HCT116 (cell line): ENCODE results near the gene FGD4. TPM values are rescaled to one million over a fixed set of nuclear protein-coding genes. Genes with fewer than 3 reads are reported as not detected.

Source experiments
- ATAC-seq: fragments of 200-7000 bp; cut with Tn5 transposase; 2 replicates; pipeline ENCODE4 v1.9.1; 2020; ENCODE audit warnings: mild to moderate bottlenecking, moderate library complexity
- BruUV-seq: library from RNA; stranded (reverse); fragments of 400-500 nt; replicated peaks from 2 replicates; lab custom pipeline; 2021; lab: Mats Ljungman, UMichigan
- CTCF ChIA-PET: fragments of 300-600 bp; sonication (Branson Sonifier 250); formaldehyde crosslinking; loops from one replicate; lab custom pipeline; 2021; ENCODE audit warnings: antibody characterized with exemption; lab: Charles Lee
- POLR2A ChIA-PET: fragments of 300-600, 350-600 bp; sonication (Branson Sonifier 250); formaldehyde crosslinking; loops from one replicate; lab custom pipeline; 2021; ENCODE audit warnings: antibody characterized with exemption; lab: Charles Lee
- RAD21 ChIA-PET, 2 experiments: fragments of 300-600 bp; sonication (Branson Sonifier 250); formaldehyde crosslinking; loops; one replicate each; lab custom pipeline; 2023; ENCODE audit warnings: low total read pairs in 2 of 2; ENCODE audit not compliant: uncharacterized antibody in 2 of 2, unreplicated experiment in 2 of 2, low non-redundant PET in 1 of 2; lab: Charles Lee
- DNase-seq: peaks from one replicate; pipeline ENCODE4 v3.0.0-alpha.2; 2010; ENCODE audit warnings: low read depth, low spot score
- H2AFZ ChIP-seq: fragments of 200-600 bp; shearing (Covaris generic), sonication (generic); 2 replicates; pipeline ENCODE4 v1.6.1; 2017; ENCODE audit warnings: low read depth, mixed run types, mixed read lengths, antibody characterized with exemption, low read length; ENCODE audit not compliant: poor library complexity, severe bottlenecking
- H3K27ac ChIP-seq: 2 replicates; pipeline ENCODE4 v1.5.1; 2012; ENCODE audit warnings: low read depth, low read length
- H3K27me3 ChIP-seq: fragments of 200-600 bp; sonication (generic); 2 replicates; pipeline ENCODE4 v1.6.1; 2016; ENCODE audit warnings: mixed run types, low read length, mixed read lengths; ENCODE audit not compliant: insufficient read depth
- H3K36me3 ChIP-seq, 2 experiments: fragments of 200-500 bp in 1 of 2; fragments of 200-600 bp in 1 of 2; sonication (Bioruptor generic) in 1 of 2; sonication (generic) in 1 of 2; 2 replicates each; pipeline versions ENCODE4 v1.5.1 to v1.6.1; 2014 to 2016; ENCODE audit warnings: low read length in 2 of 2, inconsistent platforms in 1 of 2, mixed read lengths in 1 of 2, mixed run types in 1 of 2; ENCODE audit not compliant: insufficient read depth in 2 of 2, control insufficient read depth in 1 of 2
- H3K4me1 ChIP-seq, 2 experiments: fragments of 200-600 bp in 1 of 2; sonication (generic) in 1 of 2; 2 replicates each; pipeline versions ENCODE4 v1.5.1 to v1.6.1; 2012 to 2017; ENCODE audit warnings: low read length in 2 of 2, inconsistent platforms in 1 of 2, mild to moderate bottlenecking in 1 of 2, mixed read lengths in 1 of 2, mixed run types in 1 of 2, moderate library complexity in 1 of 2; ENCODE audit not compliant: insufficient read depth in 2 of 2, control insufficient read depth in 1 of 2
- H3K4me2 ChIP-seq: fragments of 200-600 bp; sonication (generic); 2 replicates; pipeline ENCODE4 v1.6.1; 2017; ENCODE audit warnings: mixed run types, low read length, mixed read lengths
- H3K4me3 ChIP-seq, 2 experiments: fragments of 200-600 bp in 1 of 2; sonication (generic) in 1 of 2; replicated peaks in 1 of 2; 2 replicates each; pipeline ENCODE4 v1.5.1; 2011 to 2016; ENCODE audit warnings: low read length in 2 of 2, control low read depth in 1 of 2, low read depth in 1 of 2, mild to moderate bottlenecking in 1 of 2, mixed read lengths in 1 of 2, mixed run types in 1 of 2
- H3K79me2 ChIP-seq: fragments of 200-600 bp; sonication (generic); 2 replicates; pipeline ENCODE4 v1.6.1; 2017; ENCODE audit warnings: mild to moderate bottlenecking, mixed run types, low read length, moderate library complexity, mixed read lengths; ENCODE audit not compliant: insufficient read depth
- H3K9ac ChIP-seq: fragments of 200-600 bp; sonication (generic); 2 replicates; pipeline ENCODE4 v1.6.1; 2016; ENCODE audit warnings: low read length, mixed read lengths
- H3K9me2 ChIP-seq: fragments of 200-600 bp; sonication (generic), shearing (Covaris generic); 2 replicates; pipeline ENCODE4 v1.6.1; 2017; ENCODE audit warnings: mixed run types, mild to moderate bottlenecking, moderate library complexity; ENCODE audit not compliant: insufficient read depth
- H3K9me3 ChIP-seq, 2 experiments: fragments of 200-500 bp in 1 of 2; fragments of 200-600 bp in 1 of 2; sonication (Bioruptor generic) in 1 of 2; sonication (generic) in 1 of 2; 2 replicates each; pipeline ENCODE4 v1.6.1; 2014 to 2017; ENCODE audit warnings: low read length in 2 of 2, mixed read lengths in 2 of 2, inconsistent platforms in 1 of 2, low read depth in 1 of 2, mild to moderate bottlenecking in 1 of 2, mixed run types in 1 of 2, moderate library complexity in 1 of 2; ENCODE audit not compliant: control insufficient read depth in 1 of 2, insufficient read depth in 1 of 2
- H4K20me1 ChIP-seq: fragments of 200-600 bp; sonication (generic), shearing (Covaris generic); 2 replicates; pipeline ENCODE4 v1.6.1; 2017; ENCODE audit warnings: mixed run types, mild to moderate bottlenecking, moderate library complexity; ENCODE audit not compliant: insufficient read depth
- CBX3 ChIP-seq: IDR thresholded peaks from 2 replicates; pipeline ENCODE4 v1.6.1; 2012; ENCODE audit warnings: low read depth
- EZH2phosphoT487 ChIP-seq: fragments of 200-600 bp; IDR thresholded peaks from 2 replicates; pipeline ENCODE4 v1.6.1; 2018; ENCODE audit warnings: antibody characterized with exemption, borderline replicate concordance
- POLR2A ChIP-seq: IDR thresholded peaks from 2 replicates; pipeline ENCODE4 v1.7.0; 2011; ENCODE audit warnings: borderline replicate concordance; ENCODE audit not compliant: insufficient read depth, insufficient read length; ENCODE audit errors: extremely low read depth
- POLR2AphosphoS5 ChIP-seq: IDR thresholded peaks from 2 replicates; pipeline ENCODE4 v1.6.1; 2011; ENCODE audit warnings: mild to moderate bottlenecking, low read depth, low read length, moderate library complexity
- SP1 ChIP-seq: IDR thresholded peaks from 2 replicates; pipeline ENCODE4 v1.6.1; 2012; ENCODE audit warnings: low read depth
- ZFX ChIP-seq: fragments of 450-650 bp; IDR thresholded peaks from 2 replicates; pipeline ENCODE4 v1.6.1; 2017
- intact Hi-C: fragments of 100-400 bp; cut with micrococcal nuclease; formaldehyde crosslinking; loops from 2 replicates; pipeline ENCODE4 v1.10.0; 2022
- total RNA-seq: library from RNA; stranded (reverse); gene quantifications from one replicate; pipeline ENCODE4 v1.2.1, GENCODE V29; 2021; ENCODE audit not compliant: unreplicated experiment
- TF ChIP-seq, protein P1 (sequence below): IDR thresholded peaks from 2 replicates; pipeline ENCODE4 v1.6.1; 2012
- TF ChIP-seq, protein P2 (sequence below), 3 experiments: fragments of 200-600 bp in 1 of 3; sonication (generic) in 1 of 3; IDR thresholded peaks in 2 of 3; conservative IDR thresholded peaks in 1 of 3; 2 replicates each; pipeline ENCODE4 v1.5.1; 2012 to 2017; ENCODE audit warnings: low read depth in 2 of 3, low read length in 2 of 3, antibody characterized with exemption in 1 of 3, borderline replicate concordance in 1 of 3, control low read depth in 1 of 3, mild to moderate bottlenecking in 1 of 3, mixed read lengths in 1 of 3, mixed run types in 1 of 3, moderate library complexity in 1 of 3; ENCODE audit not compliant: insufficient read depth in 1 of 3

FGD4 gene
- total RNA-seq, 1 experiment from 2014 or later = 7.7 TPM

DNA sequence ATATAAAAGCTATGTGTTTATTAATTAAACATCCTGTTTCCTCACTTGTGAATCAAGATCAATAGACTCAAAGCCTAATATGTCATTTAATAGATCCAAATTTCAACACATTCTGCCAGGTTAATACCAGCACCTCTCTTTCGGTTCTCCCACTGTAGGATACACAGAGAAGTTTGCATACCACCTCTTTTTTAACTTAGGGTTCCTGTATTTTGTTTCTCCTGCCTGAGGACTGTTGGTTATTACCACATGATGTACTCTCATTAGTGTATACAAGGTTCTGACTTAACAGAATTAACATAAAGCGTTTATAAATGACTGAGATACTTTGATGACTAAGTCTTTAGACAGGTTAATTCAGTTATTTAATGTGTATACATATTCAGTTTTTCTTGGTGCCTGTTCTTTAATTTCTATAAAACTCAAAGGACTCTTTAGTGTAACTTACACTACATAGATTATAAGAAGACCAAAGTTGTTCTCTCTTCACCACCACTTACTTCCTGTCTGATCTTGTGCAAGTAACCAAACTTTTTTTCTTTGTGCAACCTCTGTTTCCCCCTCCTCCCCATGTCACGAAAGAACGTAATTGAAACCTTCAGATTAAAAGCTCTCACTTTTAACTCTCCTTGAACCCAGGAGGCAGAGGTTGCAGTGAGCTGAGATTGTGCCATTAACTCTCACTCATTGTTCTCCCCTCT lies 190.0 kb downstream of the FGD4 start:
- BruUV-seq = no TSS peak
- Histone ChIP-seq H3K4me1 (peaks cover 0 to 5% of the 10 kb centered on the region in 2 experiments; a peak in 1 of 4 replicates), H3K27me3 (no peaks in the 10 kb centered on the region), H3K9ac (no peak overlapping the region), H3K4me3 (no peak overlapping the region), H2AFZ (no peak overlapping the region), H3K36me3 (no peaks in the 10 kb centered on the region), H3K9me3 (no peaks in the 10 kb centered on the region), H3K4me2 (no peak overlapping the region), H4K20me1 (no peaks in the 10 kb centered on the region), H3K27ac (no peak overlapping the region), H3K9me2 (no peaks in the 10 kb centered on the region), H3K79me2 (no peaks in the 10 kb centered on the region)
- intact Hi-C loops = no loop called here
- ChIA-PET CTCF (no interaction called here), RAD21 (no interaction called here), POLR2A (no interaction called here)
- ATAC-seq = no peak
- TF ChIP-seq SP1 = no peak
- no peak for DNase-seq

DNA sequence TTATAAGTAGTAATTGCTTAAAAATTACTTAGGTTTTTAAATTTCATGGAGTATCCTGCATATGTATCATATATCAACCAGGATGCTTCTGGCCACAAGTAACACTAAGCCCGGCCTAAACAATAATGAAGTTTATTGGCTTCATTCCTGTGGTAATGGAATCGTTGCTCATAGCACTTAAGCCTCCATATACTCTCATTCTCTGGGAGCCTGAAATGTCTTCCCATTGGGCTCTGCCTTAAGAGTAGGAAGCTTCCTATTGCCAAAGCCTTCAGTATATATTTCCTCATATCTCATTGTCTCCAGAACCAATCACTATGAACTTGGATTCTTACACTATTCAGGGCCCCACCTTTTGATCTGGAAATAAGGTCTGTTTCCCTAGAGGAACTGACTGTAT lies 195.9 kb downstream of the FGD4 start:
- Histone ChIP-seq H2AFZ (no peak overlapping the region), H3K79me2 (no peaks in the 10 kb centered on the region), H3K4me2 (no peak overlapping the region), H3K9ac (no peak overlapping the region), H3K27me3 (no peaks in the 10 kb centered on the region), H3K36me3 (no peaks in the 10 kb centered on the region), H3K4me1 (no peaks in the 10 kb centered on the region), H3K4me3 (no peak overlapping the region), H3K9me3 (no peaks in the 10 kb centered on the region), H3K27ac (no peak overlapping the region), H4K20me1 (no peaks in the 10 kb centered on the region), H3K9me2 (no peaks in the 10 kb centered on the region)
- ATAC-seq (no peak), DNase-seq (no peak)
- intact Hi-C loops = no loop called here
- RAD21 ChIA-PET = no interaction called here
- TF ChIP-seq, protein P1, sequence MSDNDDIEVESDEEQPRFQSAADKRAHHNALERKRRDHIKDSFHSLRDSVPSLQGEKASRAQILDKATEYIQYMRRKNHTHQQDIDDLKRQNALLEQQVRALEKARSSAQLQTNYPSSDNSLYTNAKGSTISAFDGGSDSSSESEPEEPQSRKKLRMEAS = no peak
- no peak for TF ChIP-seq ZFX
- TF ChIP-seq CBX3 = no peak
- TF ChIP-seq POLR2AphosphoS5 = no peak
- TF ChIP-seq, protein P2, sequence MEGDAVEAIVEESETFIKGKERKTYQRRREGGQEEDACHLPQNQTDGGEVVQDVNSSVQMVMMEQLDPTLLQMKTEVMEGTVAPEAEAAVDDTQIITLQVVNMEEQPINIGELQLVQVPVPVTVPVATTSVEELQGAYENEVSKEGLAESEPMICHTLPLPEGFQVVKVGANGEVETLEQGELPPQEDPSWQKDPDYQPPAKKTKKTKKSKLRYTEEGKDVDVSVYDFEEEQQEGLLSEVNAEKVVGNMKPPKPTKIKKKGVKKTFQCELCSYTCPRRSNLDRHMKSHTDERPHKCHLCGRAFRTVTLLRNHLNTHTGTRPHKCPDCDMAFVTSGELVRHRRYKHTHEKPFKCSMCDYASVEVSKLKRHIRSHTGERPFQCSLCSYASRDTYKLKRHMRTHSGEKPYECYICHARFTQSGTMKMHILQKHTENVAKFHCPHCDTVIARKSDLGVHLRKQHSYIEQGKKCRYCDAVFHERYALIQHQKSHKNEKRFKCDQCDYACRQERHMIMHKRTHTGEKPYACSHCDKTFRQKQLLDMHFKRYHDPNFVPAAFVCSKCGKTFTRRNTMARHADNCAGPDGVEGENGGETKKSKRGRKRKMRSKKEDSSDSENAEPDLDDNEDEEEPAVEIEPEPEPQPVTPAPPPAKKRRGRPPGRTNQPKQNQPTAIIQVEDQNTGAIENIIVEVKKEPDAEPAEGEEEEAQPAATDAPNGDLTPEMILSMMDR (IDR thresholded peaks at IDR 0.05 in 2 of 3, conservative IDR thresholded peaks at IDR 0.05 in 1 of 3; ENCODE audit: borderline replicate concordance in 1 of 3, insufficient read depth in 1 of 3, low read depth in 2 of 3, low read length in 2 of 3) = no peak
- no peak for TF ChIP-seq POLR2A
- no peak for TF ChIP-seq EZH2phosphoT487
- no TSS peak for BruUV-seq
- POLR2A ChIA-PET = no interaction called here
- CTCF ChIA-PET = no interaction called here
